Natural killer cell (primary cell): ENCODE measurements around the gene CCDC178. TPM values are rescaled to one million over a fixed set of nuclear protein-coding genes. Genes with fewer than 3 reads are reported as not detected.

Source experiments
- ATAC-seq, 3 donors: fragments of 150-1000 bp in 2 of 3; fragments of 200-7000 bp in 1 of 3; cut with Tn5 transposase; 1 replicate in 1 of 3; 2 replicates in 2 of 3; pipeline ENCODE4 v1.10.0; 2021; ENCODE audit warnings: mild to moderate bottlenecking in 2 of 3, moderate library complexity in 2 of 3
- DNase-seq, 2 donors: peaks; one replicate each; pipeline versions ENCODE4 v3.0.0 to v3.0.0-alpha.2; 2013 to 2021; ENCODE audit warnings: mixed read lengths in 1 of 2
- H3K27ac ChIP-seq: one replicate; pipeline ENCODE4 v1.5.1; 2013; ENCODE audit warnings: mild to moderate bottlenecking, low read length
- H3K27me3 ChIP-seq: one replicate; pipeline ENCODE4 v1.6.1; 2013; ENCODE audit warnings: low read length; ENCODE audit not compliant: control insufficient read depth, insufficient read depth
- H3K36me3 ChIP-seq: one replicate; pipeline ENCODE4 v1.6.1; 2013; ENCODE audit warnings: low read length; ENCODE audit not compliant: control insufficient read depth, insufficient read depth
- H3K4me1 ChIP-seq: one replicate; pipeline ENCODE4 v1.6.1; 2013; ENCODE audit warnings: low read length; ENCODE audit not compliant: control insufficient read depth, insufficient read depth
- H3K4me3 ChIP-seq: one replicate; pipeline ENCODE4 v1.5.1; 2013; ENCODE audit warnings: low read length
- H3K9me3 ChIP-seq: one replicate; pipeline ENCODE4 v1.6.1; 2013; ENCODE audit warnings: low read length; ENCODE audit not compliant: control insufficient read depth, insufficient read depth
- H3K27ac Mint-ChIP-seq, 2 donors: one replicate each; pipeline ENCODE4 v1.8.0; 2022; ENCODE audit warnings: mild to moderate bottlenecking in 2 of 2, mixed read lengths in 2 of 2, moderate library complexity in 1 of 2
- H3K27me3 Mint-ChIP-seq, 2 donors: one replicate each; pipeline ENCODE4 v1.8.0; 2022; ENCODE audit warnings: low read depth in 2 of 2, mixed read lengths in 2 of 2
- H3K36me3 Mint-ChIP-seq: one replicate; pipeline ENCODE4 v1.8.0; 2022; ENCODE audit warnings: mixed read lengths
- H3K4me1 Mint-ChIP-seq, 2 donors: one replicate each; pipeline ENCODE4 v1.8.0; 2022; ENCODE audit warnings: mixed read lengths in 2 of 2
- H3K4me3 Mint-ChIP-seq: one replicate; pipeline ENCODE4 v1.8.0; 2022; ENCODE audit warnings: mild to moderate bottlenecking, moderate library complexity, mixed read lengths
- H3K9me3 Mint-ChIP-seq, 2 donors: one replicate each; pipeline ENCODE4 v1.8.0; 2022; ENCODE audit warnings: mixed read lengths in 2 of 2
- CTCF ChIP-seq: fragments of 200-600 bp; IDR thresholded peaks from one replicate; pipeline ENCODE4 v1.8.0; 2022; ENCODE audit warnings: antibody characterized with exemption
- WGBS: methylation state at CpG from one replicate; pipeline ENCODE4 v1.1.7; 2013; ENCODE audit warnings: missing lambda C conversion rate; ENCODE audit not compliant: insufficient coverage; 5-methylcytosine and 5-hydroxymethylcytosine counted together
- intact Hi-C: fragments of 100-400 bp; cut with micrococcal nuclease; formaldehyde crosslinking; loops from one replicate; pipeline ENCODE4 v1.14.2; 2022
- total RNA-seq, 4 donors: library from RNA; stranded (reverse); fragments of 120-200 nt in 1 of 4; gene quantifications; one replicate each; pipeline versions ENCODE4 v1.2.3 to v1.2.4, GENCODE V29; 2013 to 2022

Gene CCDC178
- total RNA-seq, 3 donors from 2014 or later (not counting 1 experiment from before 2014, with no cell fraction given), result not detected

GRCh38 chr18:33369711-33370449 lies 70.6 kb downstream of the CCDC178 start:
- no peak overlapping the region for H3K4me3 Mint-ChIP-seq
- intact Hi-C loops, result no loop called here
- Histone ChIP-seq H3K36me3 (no peaks in the 10 kb centered on the region), H3K27me3 (no peaks in the 10 kb centered on the region), H3K4me1 (no peaks in the 10 kb centered on the region), H3K9me3 (no peaks in the 10 kb centered on the region), H3K4me3 (no peak overlapping the region), H3K27ac (no peak overlapping the region)
- WGBS, result 70% methylated on average over 3 of the region's 8 CpGs
- DNase-seq (no peak), ATAC-seq (no peak)
- H3K36me3 Mint-ChIP-seq, result no peaks in the 10 kb centered on the region
- H3K27ac Mint-ChIP-seq, result no peak overlapping the region
- no peaks in the 10 kb centered on the region for H3K27me3 Mint-ChIP-seq
- peaks cover 3 to 9% of the 10 kb centered on the region in 2 donors for H3K9me3 Mint-ChIP-seq
- no peaks in the 10 kb centered on the region for H3K4me1 Mint-ChIP-seq
- TF ChIP-seq CTCF, result no peak

DNA sequence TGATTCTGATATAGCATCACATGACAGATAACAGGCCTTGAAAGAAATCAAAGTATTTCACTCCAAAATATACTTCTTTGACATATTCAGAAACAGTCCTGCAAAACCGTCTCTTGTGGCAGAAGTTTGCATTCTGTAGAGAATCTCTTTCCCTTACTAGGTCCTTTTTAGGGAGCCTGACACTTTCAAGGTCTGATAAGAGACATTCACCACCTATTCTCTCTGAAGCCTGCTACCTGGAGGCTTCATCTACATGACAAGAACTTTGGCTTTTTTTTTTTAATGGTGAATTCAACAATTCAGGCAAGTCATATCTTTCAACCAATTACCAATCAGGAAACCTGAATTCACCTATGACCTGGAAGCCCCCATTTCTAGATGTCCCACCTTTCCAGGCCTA lies 83.8 kb downstream of the CCDC178 start:
- H3K4me3 Mint-ChIP-seq, result no peak overlapping the region
- H3K9me3 ChIP-seq, result no peaks in the 10 kb centered on the region
- H3K4me1 Mint-ChIP-seq, result no peaks in the 10 kb centered on the region
- no peaks in the 10 kb centered on the region for H3K36me3 ChIP-seq
- H3K4me1 ChIP-seq, result no peaks in the 10 kb centered on the region
- DNase-seq, result no peak
- peaks cover 10% of the 10 kb centered on the region for H3K36me3 Mint-ChIP-seq
- no peak overlapping the region for H3K27ac ChIP-seq
- peaks cover 13 to 28% of the 10 kb centered on the region in 2 donors for H3K9me3 Mint-ChIP-seq
- TF ChIP-seq CTCF, result no peak
- no peaks in the 10 kb centered on the region for H3K27me3 ChIP-seq
- no peak for ATAC-seq
- no peak overlapping the region for H3K27ac Mint-ChIP-seq
- intact Hi-C loops, result no loop called here
- 100% methylated on average over 1 of the region's 1 CpG for WGBS
- no peaks in the 10 kb centered on the region for H3K27me3 Mint-ChIP-seq
- H3K4me3 ChIP-seq, result no peak overlapping the region

GRCh38 chr18:33355756-33356155 lies 84.8 kb downstream of the CCDC178 start:
- intact Hi-C loops, result no loop called here
- no CpG with 5 or more reads among the region's 1 CpG for WGBS

More at GRCh38 chr18:33355756-33356155, 84.8 kb downstream of the CCDC178 start:
- H3K27ac ChIP-seq, result no peak overlapping the region
- no peaks in the 10 kb centered on the region for H3K4me1 ChIP-seq
- H3K36me3 ChIP-seq, result no peaks in the 10 kb centered on the region
- Mint-ChIP-seq H3K4me3 (no peak overlapping the region), H3K27me3 (no peaks in the 10 kb centered on the region), H3K27ac (no peak overlapping the region), H3K9me3 (peaks cover 11 to 28% of the 10 kb centered on the region in 2 donors), H3K36me3 (peaks cover 12% of the 10 kb centered on the region), H3K4me1 (no peaks in the 10 kb centered on the region)
- ATAC-seq (no peak), DNase-seq (no peak)
- TF ChIP-seq CTCF, result no peak
- H3K4me3 ChIP-seq, result no peak overlapping the region
- no peaks in the 10 kb centered on the region for H3K9me3 ChIP-seq
- no peaks in the 10 kb centered on the region for H3K27me3 ChIP-seq
